Tibial nerve (tissue), 3 donors: ENCODE measurements around the gene HSPB6.

Experiments used
- EP300 ChIP-seq, 2 donors: sonication (generic); formaldehyde crosslinking; IDR thresholded peaks; one replicate each; pipeline ENCODE4 v1.6.1; 2017; ENCODE audit warnings: antibody characterized with exemption in 2 of 2, mild to moderate bottlenecking in 1 of 2
- POLR2A ChIP-seq, 2 donors: fragments of 450-650 bp; IDR thresholded peaks; one replicate each; pipeline ENCODE4 v1.6.1; 2017; ENCODE audit warnings: antibody characterized with exemption in 2 of 2, mild to moderate bottlenecking in 2 of 2, moderate library complexity in 2 of 2

DNA sequence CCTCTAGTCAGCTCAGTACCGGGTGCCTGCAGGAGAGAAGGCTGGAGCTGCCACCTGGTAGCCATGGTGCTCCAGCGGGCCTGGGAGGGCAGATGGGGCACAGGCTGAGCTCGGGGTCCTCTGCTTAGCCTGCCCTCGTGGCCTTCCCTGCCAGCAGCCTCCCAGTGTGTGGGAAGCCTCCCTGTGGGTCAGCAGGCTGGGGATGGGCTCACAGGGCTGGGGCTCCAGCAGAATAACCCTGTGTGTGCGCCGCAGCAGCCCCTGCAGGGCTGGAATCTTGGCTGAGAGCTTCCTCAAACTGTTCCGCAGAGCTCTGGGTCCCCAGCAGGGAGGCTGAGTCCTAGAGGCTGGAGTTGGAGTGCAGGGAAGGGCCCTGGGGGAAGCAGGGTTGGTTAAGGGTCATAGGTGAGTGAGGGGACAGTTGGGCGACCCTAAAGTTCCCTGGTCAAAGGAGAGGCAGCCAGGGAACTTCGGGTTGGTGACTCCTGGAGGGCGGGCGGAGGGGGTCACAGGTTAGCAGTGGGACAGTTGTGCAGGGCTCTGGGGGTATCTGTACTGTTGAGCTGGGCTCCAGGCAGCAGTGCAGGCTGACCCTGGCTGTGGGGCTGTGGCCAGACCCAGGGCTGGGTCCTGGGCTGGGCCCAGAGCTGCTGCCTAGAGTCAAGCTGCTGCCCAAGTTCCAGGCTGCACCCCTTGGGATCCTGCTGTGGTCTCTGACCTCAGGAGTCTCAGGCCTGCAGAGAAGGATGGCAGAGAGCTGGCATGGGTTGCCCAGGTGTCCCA, 32.6 kb upstream of the HSPB6 start:
- TF ChIP-seq EP300 (IDR thresholded peaks at IDR 0.05) = no peak
- TF ChIP-seq POLR2A (IDR thresholded peaks at IDR 0.05) = no peak
